HUES48 (cell line): ENCODE measurements around the gene ZSCAN21.
A peak's percentile ranks its signal among the peaks of the same experiment; 100 is the strongest.

Source experiments
- H3K27ac ChIP-seq: one replicate; pipeline ENCODE4 v1.7.0; 2013; ENCODE audit warnings: low read depth, low read length, inconsistent platforms
- H3K27me3 ChIP-seq: 2 replicates; pipeline ENCODE4 v1.6.1; 2013; ENCODE audit warnings: mild to moderate bottlenecking, low read length; ENCODE audit not compliant: control insufficient read depth, insufficient read depth
- H3K36me3 ChIP-seq: 2 replicates; pipeline ENCODE4 v1.6.1; 2013; ENCODE audit warnings: low read length; ENCODE audit not compliant: control insufficient read depth, insufficient read depth
- H3K4me1 ChIP-seq: 2 replicates; pipeline ENCODE4 v1.6.1; 2013; ENCODE audit warnings: mild to moderate bottlenecking, low read length; ENCODE audit not compliant: control insufficient read depth, insufficient read depth
- H3K4me3 ChIP-seq: 2 replicates; pipeline ENCODE4 v1.5.1; 2013; ENCODE audit warnings: mild to moderate bottlenecking, low read depth, low read length
- H3K9ac ChIP-seq: 2 replicates; pipeline ENCODE4 v1.6.1; 2013; ENCODE audit warnings: mild to moderate bottlenecking, low read depth, low read length, moderate library complexity
- H3K9me3 ChIP-seq: 2 replicates; pipeline ENCODE4 v1.6.1; 2013; ENCODE audit warnings: low read length; ENCODE audit not compliant: control insufficient read depth, insufficient read depth

ZSCAN21 gene

DNA sequence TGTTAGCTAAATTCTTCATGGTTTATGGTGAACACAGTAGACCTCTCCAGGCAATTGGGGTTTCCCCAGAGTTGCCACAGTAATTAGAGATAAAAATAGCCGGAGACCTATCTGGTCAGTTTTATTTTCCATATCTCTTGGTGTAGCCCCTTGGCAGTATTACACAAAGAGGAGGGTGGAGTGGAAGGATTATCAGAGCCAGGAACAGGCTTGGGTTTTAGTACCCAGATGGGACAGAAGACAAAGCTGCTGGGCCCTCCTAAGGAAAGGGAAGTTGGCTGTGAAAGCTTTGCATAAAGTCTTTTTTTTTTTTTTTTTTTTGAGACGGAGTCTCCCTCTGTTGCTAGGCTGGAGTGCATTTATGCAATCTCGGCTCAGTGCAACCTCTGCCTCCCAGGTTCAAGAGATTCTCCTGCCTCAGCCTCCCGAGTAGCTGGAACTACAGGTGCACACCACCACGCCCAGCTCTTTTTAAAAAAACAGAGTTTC, 9.7 kb downstream of the ZSCAN21 start:
- Histone ChIP-seq H3K27me3 (no peaks in the 10 kb centered on the region), H3K4me1 (no peaks in the 10 kb centered on the region), H3K27ac (no peak overlapping the region), H3K9ac (no peak overlapping the region), H3K9me3 (no peaks in the 10 kb centered on the region), H3K4me3 (no peak overlapping the region), H3K36me3 (peaks cover 63% of the 10 kb centered on the region)

DNA sequence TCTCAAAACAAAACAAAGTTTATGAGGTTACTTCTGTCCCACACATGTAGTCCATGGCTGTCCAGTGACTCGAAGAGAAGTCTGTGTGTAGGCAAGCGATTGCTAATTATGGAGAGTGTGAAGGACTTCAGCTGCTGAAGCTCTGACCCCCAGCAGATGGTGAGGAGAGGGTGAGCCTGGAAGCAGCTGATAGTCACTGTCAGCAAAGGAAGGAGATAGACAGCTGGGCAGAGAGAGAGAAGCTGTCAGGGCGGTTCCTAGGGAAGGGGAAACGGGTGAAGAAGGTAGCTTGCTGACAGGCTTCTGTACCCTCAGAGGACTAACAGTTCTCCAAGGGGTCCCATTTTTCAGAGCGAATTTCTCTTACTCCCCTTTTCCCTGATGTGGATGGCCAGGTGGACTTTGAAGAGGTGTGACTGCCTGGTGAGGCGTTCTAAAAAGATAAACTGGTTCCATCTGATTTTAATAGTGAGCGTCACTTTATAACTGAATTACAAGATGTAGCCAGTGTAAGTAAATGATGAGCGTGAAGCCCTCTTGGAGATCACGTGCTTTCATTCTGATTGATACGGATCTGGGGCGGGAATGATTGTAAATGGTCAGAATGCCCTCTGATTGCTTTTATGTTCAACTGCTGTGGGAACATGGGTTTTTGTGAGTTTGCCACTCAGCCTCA, 12.1 kb downstream of the ZSCAN21 start:
- Histone ChIP-seq H3K9me3 (no peaks in the 10 kb centered on the region), H3K27ac (no peak overlapping the region), H3K36me3 (peaks cover 74% of the 10 kb centered on the region), H3K9ac (no peak overlapping the region), H3K4me1 (no peaks in the 10 kb centered on the region), H3K27me3 (no peaks in the 10 kb centered on the region), H3K4me3 (no peak overlapping the region)

DNA sequence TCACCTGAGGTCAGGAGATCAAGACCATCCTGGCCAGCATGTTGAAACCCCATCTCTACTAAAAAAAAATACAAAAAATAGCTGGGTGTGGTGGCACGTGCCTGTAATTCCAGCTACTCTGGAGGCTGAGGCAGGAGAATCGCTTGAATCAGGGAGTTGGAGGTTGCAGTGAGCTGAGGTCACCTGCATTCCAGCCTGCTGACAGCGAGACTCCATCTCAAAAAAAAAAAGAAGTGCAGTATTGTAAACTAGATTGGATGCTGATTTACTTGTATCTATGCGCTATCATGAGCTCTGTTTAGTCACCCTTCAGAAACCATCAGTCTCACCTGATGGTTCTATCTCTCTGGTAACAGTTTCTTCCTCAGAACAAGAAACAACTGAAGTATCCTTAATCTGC, 13.8 kb downstream of the ZSCAN21 start:
- peaks cover 56% of the 10 kb centered on the region for H3K36me3 ChIP-seq
- H3K4me1 ChIP-seq = no peaks in the 10 kb centered on the region
- H3K4me3 ChIP-seq = no peak overlapping the region
- no peaks in the 10 kb centered on the region for H3K9me3 ChIP-seq
- no peaks in the 10 kb centered on the region for H3K27me3 ChIP-seq
- no peak overlapping the region for H3K27ac ChIP-seq
- H3K9ac ChIP-seq = no peak overlapping the region

DNA sequence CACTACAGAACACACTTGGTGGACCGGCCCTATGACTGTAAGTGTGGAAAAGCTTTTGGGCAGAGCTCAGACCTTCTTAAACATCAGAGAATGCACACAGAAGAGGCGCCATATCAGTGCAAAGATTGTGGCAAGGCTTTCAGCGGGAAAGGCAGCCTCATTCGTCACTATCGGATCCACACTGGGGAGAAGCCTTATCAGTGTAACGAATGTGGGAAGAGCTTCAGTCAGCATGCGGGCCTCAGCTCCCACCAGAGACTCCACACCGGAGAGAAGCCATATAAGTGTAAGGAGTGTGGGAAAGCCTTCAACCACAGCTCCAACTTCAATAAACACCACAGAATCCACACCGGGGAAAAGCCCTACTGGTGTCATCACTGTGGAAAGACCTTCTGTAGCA, 14.6 kb downstream of the ZSCAN21 start:
- no peak overlapping the region for H3K27ac ChIP-seq
- H3K36me3 ChIP-seq = peaks cover 51% of the 10 kb centered on the region
- H3K4me1 ChIP-seq = no peaks in the 10 kb centered on the region
- 0 out of 2 replicates have a peak, but pooled peaks cover under 1% of the 10 kb centered on the region for H3K9me3 ChIP-seq
- no peaks in the 10 kb centered on the region for H3K27me3 ChIP-seq
- H3K4me3 ChIP-seq = no peak overlapping the region
- H3K9ac ChIP-seq = no peak overlapping the region

DNA sequence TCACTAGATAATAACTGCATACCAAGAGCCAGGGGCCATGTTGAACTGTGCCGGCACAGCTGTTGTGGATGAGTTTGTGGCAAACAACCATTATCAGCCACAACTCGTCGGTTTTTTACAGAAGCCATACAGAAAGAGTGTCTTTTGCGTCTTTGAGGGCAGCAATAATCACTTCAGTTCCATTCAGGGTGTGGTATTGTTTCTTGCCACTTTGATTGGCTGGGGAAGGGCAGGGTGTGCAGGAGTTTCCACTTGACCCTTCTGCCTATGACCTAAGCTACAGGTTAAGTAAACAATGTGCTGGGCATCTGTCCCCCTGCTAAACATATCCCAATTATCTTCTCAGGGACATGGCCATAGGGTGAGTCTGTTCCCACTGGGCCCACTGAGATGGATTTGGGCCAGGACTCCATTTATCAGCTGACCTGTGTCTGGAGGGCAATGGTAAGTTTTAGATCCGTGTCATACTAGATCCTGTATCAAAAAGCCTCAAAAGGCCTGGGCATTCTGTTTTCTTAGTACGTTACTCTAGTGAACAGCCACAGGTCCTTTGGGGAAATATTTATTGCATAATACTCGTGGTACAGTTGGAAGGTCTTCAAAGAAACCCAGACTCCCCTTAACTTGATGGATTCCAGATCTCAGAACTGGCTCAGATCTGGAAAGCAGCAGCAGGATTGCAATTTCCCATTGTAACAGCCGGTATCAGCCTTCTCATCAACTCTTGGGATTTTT, 16.0 kb downstream of the ZSCAN21 start:
- H3K27me3 ChIP-seq = no peaks in the 10 kb centered on the region
- peaks cover 14% of the 10 kb centered on the region for H3K9me3 ChIP-seq
- H3K4me3 ChIP-seq = no peak overlapping the region
- peaks cover 57% of the 10 kb centered on the region for H3K36me3 ChIP-seq
- H3K27ac ChIP-seq = no peak overlapping the region
- H3K9ac ChIP-seq = no peak overlapping the region
- H3K4me1 ChIP-seq = no peaks in the 10 kb centered on the region

DNA sequence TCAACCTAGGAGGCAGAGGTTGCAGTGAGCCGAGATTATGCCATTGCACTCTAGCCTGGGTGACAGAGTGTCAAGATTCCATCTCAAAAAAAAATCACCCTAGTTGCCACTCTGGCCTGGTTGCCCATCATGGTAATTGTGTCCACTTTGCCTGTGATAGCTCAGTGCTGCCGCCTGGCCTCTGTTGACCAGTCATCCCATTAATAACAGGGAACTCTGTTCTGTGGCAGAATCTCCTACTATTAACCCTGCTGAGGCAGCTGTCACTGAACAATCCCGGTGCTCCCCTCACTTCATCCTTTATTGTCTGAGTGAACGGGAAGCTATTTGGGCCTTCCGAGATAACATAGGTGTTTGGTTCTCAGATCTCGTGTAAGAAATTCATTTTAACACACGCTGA, 17.4 kb downstream of the ZSCAN21 start:
- Histone ChIP-seq H3K36me3 (peaks cover 57% of the 10 kb centered on the region), H3K9ac (no peak overlapping the region), H3K9me3 (peaks cover 27% of the 10 kb centered on the region), H3K27me3 (no peaks in the 10 kb centered on the region), H3K27ac (no peak overlapping the region), H3K4me1 (no peaks in the 10 kb centered on the region), H3K4me3 (no peak overlapping the region)

DNA sequence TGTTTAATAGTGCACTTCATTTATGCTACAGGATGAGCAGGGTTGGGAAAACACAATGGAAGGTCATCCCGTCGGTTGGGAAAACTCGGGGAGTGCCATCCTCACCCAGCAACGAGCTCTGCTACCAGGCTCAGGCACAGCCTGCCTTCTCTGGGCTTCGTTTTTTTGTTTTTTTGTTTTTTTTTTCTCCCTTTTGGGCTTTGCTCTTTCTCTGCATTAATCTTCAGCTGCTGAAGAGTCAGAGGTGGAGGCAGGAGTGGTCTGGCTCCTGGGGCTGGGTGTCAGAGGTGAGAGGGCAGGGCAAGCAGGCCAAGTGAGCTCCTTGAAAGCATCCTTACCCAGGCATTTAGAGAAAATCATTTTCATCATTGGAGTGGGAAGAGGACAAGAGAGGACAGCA, 20.4 kb downstream of the ZSCAN21 start:
- Histone ChIP-seq H3K27ac (no peak overlapping the region), H3K9me3 (peaks cover 55% of the 10 kb centered on the region), H3K4me3 (no peak overlapping the region), H3K27me3 (no peaks in the 10 kb centered on the region), H3K36me3 (peaks cover 65% of the 10 kb centered on the region), H3K9ac (no peak overlapping the region), H3K4me1 (no peaks in the 10 kb centered on the region)

DNA sequence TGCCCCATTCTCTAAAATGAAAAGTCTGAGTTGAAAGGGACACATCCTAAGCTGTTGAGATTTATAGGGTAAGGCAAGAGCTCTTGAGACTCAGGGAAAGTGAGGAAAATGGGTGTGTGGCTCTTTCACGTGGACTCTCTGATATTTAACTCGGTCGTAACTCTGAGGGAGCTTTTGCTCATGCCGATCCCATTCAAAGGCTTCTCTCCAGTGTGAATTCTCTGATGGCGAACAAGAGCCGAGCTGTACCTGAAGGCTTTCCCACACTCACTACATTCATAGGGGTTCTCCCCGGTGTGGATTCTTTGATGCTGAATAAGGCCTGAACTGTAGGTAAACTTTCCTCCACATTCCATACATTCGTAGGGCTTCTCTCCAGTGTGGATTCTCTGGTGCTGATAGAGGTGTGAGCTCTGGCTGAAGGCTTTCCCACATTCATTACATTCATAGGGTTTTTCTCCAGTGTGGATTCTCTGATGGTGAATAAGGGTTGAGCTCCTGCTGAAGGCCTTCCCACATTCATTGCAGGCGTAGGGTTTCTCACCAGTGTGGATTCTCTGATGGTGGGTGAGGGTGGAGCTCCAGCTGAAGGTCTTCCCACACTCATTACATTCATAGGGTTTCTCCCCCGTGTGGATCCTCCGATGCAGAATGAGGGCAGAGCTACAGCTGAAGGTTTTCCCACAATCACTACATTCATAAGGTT, 21.6 kb downstream of the ZSCAN21 start:
- no peak overlapping the region for H3K9ac ChIP-seq
- H3K4me3 ChIP-seq = peak overlapping the region; percentile 21; the same call in 1 of the 2 replicates
- H3K27ac ChIP-seq = no peak overlapping the region
- no peaks in the 10 kb centered on the region for H3K4me1 ChIP-seq
- H3K36me3 ChIP-seq = peaks cover 73% of the 10 kb centered on the region
- H3K27me3 ChIP-seq = no peaks in the 10 kb centered on the region
- H3K9me3 ChIP-seq = peaks cover 62% of the 10 kb centered on the region

DNA sequence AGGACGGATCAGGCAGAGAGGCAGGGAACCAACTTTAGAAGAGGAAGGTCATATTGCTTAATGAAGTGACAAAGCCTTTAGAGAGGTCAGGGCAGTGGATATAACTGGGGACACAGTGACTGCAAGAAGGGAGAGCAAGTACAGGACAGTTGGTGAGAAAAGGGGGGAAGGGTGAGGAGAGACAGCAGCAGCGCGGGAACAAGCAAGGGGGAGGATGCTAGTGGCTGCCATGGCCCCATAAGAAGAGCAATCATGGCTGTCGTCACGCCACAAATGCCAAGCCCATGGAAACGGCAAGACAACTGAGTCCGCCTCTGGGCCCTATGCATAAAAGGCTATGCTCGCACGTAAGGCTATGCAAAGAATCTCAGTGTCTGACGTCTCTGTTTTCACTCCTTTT, 22.9 kb downstream of the ZSCAN21 start:
- H3K36me3 ChIP-seq = peaks cover 85% of the 10 kb centered on the region
- no peaks in the 10 kb centered on the region for H3K27me3 ChIP-seq
- no peak overlapping the region for H3K27ac ChIP-seq
- peaks cover 62% of the 10 kb centered on the region for H3K9me3 ChIP-seq
- H3K9ac ChIP-seq = no peak overlapping the region
- H3K4me3 ChIP-seq = no peak overlapping the region
- H3K4me1 ChIP-seq = no peaks in the 10 kb centered on the region

DNA sequence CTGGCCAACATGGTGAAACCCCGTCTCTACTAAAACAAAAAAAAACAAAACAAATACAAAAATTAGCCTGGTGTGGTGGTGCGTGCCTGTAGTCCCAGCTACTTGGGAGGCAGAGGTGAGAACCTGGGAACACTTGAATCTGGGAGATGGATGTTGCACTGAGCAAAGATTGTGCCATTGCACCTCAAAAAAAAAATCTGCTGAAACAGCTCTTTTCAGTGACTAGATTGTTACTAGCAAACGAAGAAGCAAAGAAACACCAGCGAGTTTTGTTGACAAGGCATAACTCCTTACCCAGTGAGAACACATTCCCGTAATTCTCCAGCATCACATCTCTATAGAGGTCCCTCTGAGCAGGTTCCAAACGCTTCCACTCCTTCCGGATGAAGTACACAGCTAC, 25.3 kb downstream of the ZSCAN21 start:
- no peak overlapping the region for H3K9ac ChIP-seq
- no peak overlapping the region for H3K4me3 ChIP-seq
- H3K9me3 ChIP-seq = peaks cover 55% of the 10 kb centered on the region
- no peaks in the 10 kb centered on the region for H3K4me1 ChIP-seq
- H3K27me3 ChIP-seq = no peaks in the 10 kb centered on the region
- H3K27ac ChIP-seq = no peak overlapping the region
- H3K36me3 ChIP-seq = peaks cover 98% of the 10 kb centered on the region

DNA sequence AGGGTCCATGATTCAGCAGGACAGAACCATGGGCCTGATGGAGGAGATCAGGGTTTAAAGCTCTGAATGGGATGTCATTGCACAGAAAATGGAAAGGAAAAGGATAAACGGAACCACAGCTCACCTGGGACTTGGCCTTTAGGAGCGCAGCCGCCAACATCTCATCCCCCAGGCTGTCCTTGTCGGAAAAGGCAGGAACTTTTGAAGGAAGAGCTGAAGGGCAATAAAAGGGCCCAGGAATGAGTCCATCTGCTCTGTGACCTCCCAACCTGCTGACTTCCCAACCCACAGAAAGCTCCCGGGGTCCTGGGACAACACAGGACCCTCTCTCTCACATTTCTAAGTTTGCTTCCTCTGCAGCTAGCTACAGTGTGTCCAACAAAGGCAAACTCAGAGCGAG, 25.8 kb downstream of the ZSCAN21 start:
- Histone ChIP-seq H3K9me3 (peaks cover 50% of the 10 kb centered on the region), H3K4me3 (no peak overlapping the region), H3K9ac (no peak overlapping the region), H3K36me3 (peaks cover 96% of the 10 kb centered on the region), H3K27me3 (no peaks in the 10 kb centered on the region), H3K27ac (no peak overlapping the region), H3K4me1 (0 out of 2 replicates have a peak, but pooled peaks cover 3% of the 10 kb centered on the region)
